ENCODE measurements around the gene PKDREJ. TPM values are rescaled to one million over a fixed set of nuclear protein-coding genes. Genes with fewer than 3 reads are reported as not detected.

Gene PKDREJ
- total RNA-seq, 4 donors from 2014 or later: 0.13 to 1.3 (median 0.35) TPM; not detected in 1

- TF ChIP-seq CTCF (IDR thresholded peaks at IDR 0.05): no peak
- TF ChIP-seq POLR2A (IDR thresholded peaks at IDR 0.05): no peak
These were observed 48.5 kb downstream of the PKDREJ start for GRCh38 chr22:46214616-46215015.

GRCh38 chr22:46214149-46214548 is 49.0 kb downstream of the PKDREJ start:
- Histone ChIP-seq H3K36me3 (peaks cover 0 to 87% (median 3%) of the 10 kb centered on the region in 3 donors), H3K9me3 (peaks cover 0 to 6% (median 0%) of the 10 kb centered on the region in 4 donors), H3K4me1 (no peaks in the 10 kb centered on the region), H3K27me3 (no peaks in the 10 kb centered on the region), H3K27ac (no peak overlapping the region), H3K4me3 (no peak overlapping the region)
- TF ChIP-seq CTCF (IDR thresholded peaks at IDR 0.05): no peak
- TF ChIP-seq POLR2A (IDR thresholded peaks at IDR 0.05): no peak
- DNase-seq: no peak

More at GRCh38 chr22:46214616-46215015, 48.5 kb downstream of the PKDREJ start:
- DNase-seq: no peak
- Histone ChIP-seq H3K27me3 (no peaks in the 10 kb centered on the region), H3K4me1 (no peaks in the 10 kb centered on the region), H3K36me3 (peaks cover 0 to 87% (median 3%) of the 10 kb centered on the region in 3 donors), H3K27ac (no peak overlapping the region), H3K4me3 (no peak overlapping the region), H3K9me3 (peaks cover 0 to 1% (median 0%) of the 10 kb centered on the region in 4 donors)

DNA sequence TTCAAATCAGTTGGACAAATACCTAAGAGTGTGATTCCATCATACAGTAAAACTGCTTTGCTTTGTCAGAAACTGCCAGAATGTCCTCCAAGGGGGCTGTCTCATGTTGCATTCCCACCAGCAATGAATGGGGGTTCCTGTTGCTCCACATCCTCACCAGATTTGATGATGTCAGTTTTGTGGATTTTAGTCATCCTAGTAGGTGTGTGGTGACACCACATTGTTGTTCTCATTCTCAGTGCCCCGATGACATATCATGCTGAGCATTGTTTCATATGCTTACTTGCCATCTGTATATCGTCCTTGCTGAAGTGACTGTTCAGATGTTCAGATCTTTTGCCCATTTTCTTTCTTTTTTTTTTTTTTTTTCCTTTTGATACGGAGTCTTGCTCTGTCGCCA is 50.1 kb downstream of the PKDREJ start:
- H3K36me3 ChIP-seq: peaks cover 0 to 86% (median 0%) of the 10 kb centered on the region in 3 donors

DNA sequence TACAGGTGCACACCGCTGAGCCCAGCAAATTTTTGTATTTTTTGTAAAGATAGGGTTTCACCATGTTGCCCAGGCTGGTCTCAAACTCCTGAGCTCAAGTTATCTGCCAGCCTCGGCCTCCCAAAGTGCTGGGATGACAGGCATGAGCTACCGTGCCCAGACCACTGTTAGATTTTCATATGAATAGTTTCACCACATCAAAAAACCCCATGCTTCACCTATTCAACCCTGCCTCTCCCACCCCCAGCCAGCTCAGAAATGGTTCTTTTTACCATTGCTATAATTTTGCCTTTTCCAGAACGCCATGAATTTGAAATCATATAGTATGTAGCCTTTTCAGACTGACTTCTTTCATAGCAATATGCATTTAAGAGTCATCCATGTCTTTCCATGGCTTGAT is 50.9 kb downstream of the PKDREJ start:
- peaks cover 0 to 10% (median 0%) of the 10 kb centered on the region in 4 donors for H3K9me3 ChIP-seq
- H3K36me3 ChIP-seq: peaks cover 0 to 82% (median 0%) of the 10 kb centered on the region in 3 donors
- no peak overlapping the region for H3K27ac ChIP-seq
- H3K4me3 ChIP-seq: no peak overlapping the region
- H3K27me3 ChIP-seq: no peaks in the 10 kb centered on the region
- TF ChIP-seq POLR2A (IDR thresholded peaks at IDR 0.05) (no peak), CTCF (IDR thresholded peaks at IDR 0.05) (no peak)
- DNase-seq: no peak
- no peaks in the 10 kb centered on the region for H3K4me1 ChIP-seq

More for the DNA sequence above, 50.1 kb downstream of the PKDREJ start:
- Histone ChIP-seq H3K27me3 (no peaks in the 10 kb centered on the region), H3K4me1 (no peaks in the 10 kb centered on the region), H3K9me3 (peaks cover 0 to 10% (median 0%) of the 10 kb centered on the region in 4 donors), H3K4me3 (no peak overlapping the region), H3K27ac (no peak overlapping the region)
- TF ChIP-seq CTCF (IDR thresholded peaks at IDR 0.05): no peak
- no peak for TF ChIP-seq POLR2A (IDR thresholded peaks at IDR 0.05)
- DNase-seq: no peak

GRCh38 chr22:46209262-46209661 is 53.9 kb downstream of the PKDREJ start:
- no peak overlapping the region for H3K27ac ChIP-seq
- no peaks in the 10 kb centered on the region for H3K27me3 ChIP-seq
- no peak overlapping the region for H3K4me3 ChIP-seq
- H3K9me3 ChIP-seq: peaks cover 0 to 10% (median 2%) of the 10 kb centered on the region in 4 donors
- peaks cover 0 to 6% (median 0%) of the 10 kb centered on the region in 4 donors for H3K4me1 ChIP-seq
- peaks cover 0 to 69% (median 0%) of the 10 kb centered on the region in 3 donors for H3K36me3 ChIP-seq
- no peak for DNase-seq
- TF ChIP-seq CTCF (IDR thresholded peaks at IDR 0.05) (no peak), POLR2A (IDR thresholded peaks at IDR 0.05) (no peak)

Other genes with a start within 250 kb of the PKDREJ start
- gene PPARA, start 112.8 kb downstream of the PKDREJ start, total RNA-seq: 100 to 1,000 TPM in 3 of 4 donors, 10 to 100 TPM in 1; 21.5 to 231 (median 189) TPM
- gene CDPF1, start 13.1 kb downstream of the PKDREJ start, total RNA-seq: 10 to 100 TPM in 3 of 4 donors, 1 to 10 TPM in 1; 7.0 to 23.9 (median 12.1) TPM
- 100 to 1,000 TPM; 173 to 606 (median 587) TPM for gene TTC38, start 4.7 kb upstream of the PKDREJ start, total RNA-seq
- 10 to 100 TPM in 1 of 4 donors, 1 to 10 TPM in 3; 2.3 to 14.9 (median 5.9) TPM for gene GTSE1, start 33.5 kb upstream of the PKDREJ start, total RNA-seq
- 100 to 1,000 TPM in 1 of 4 donors, 10 to 100 TPM in 3; 35.2 to 101 (median 83.3) TPM for gene TRMU, start 72.4 kb upstream of the PKDREJ start, total RNA-seq